Aorta (tissue), 5 donors: Measurements from ENCODE around the gene DTWD1. TPM values are rescaled to one million over a fixed set of nuclear protein-coding genes. Genes with fewer than 3 reads are reported as not detected.

Experiments
- ATAC-seq: fragments of 200-7000 bp; cut with Tn5 transposase; one replicate; pipeline ENCODE4 v1.9.1; 2022; ENCODE audit warnings: moderate library complexity; ENCODE audit not compliant: low FRiP score
- DNase-seq, 2 donors: peaks; one replicate each; pipeline ENCODE4 v3.0.0-alpha.2; 2020
- H3K27ac ChIP-seq, 2 donors: one replicate each; pipeline ENCODE4 v1.5.1; 2013; ENCODE audit warnings: low read length in 2 of 2, mild to moderate bottlenecking in 2 of 2, moderate library complexity in 2 of 2, control low read depth in 1 of 2, inconsistent platforms in 1 of 2, low read depth in 1 of 2
- H3K27me3 ChIP-seq, 2 donors: one replicate each; pipeline ENCODE4 v1.6.1; 2013; ENCODE audit warnings: control low read depth in 1 of 2, low read length in 1 of 2, mild to moderate bottlenecking in 1 of 2, moderate library complexity in 1 of 2; ENCODE audit not compliant: insufficient read depth in 2 of 2, control insufficient read depth in 1 of 2
- H3K36me3 ChIP-seq, 2 donors: one replicate each; pipeline ENCODE4 v1.6.1; 2013; ENCODE audit warnings: control low read depth in 1 of 2, low read length in 1 of 2, mild to moderate bottlenecking in 1 of 2; ENCODE audit not compliant: insufficient read depth in 2 of 2, control insufficient read depth in 1 of 2
- H3K4me1 ChIP-seq, 2 donors: one replicate each; pipeline ENCODE4 v1.6.1; 2013; ENCODE audit warnings: low read length in 2 of 2, control low read depth in 1 of 2, mild to moderate bottlenecking in 1 of 2, moderate library complexity in 1 of 2; ENCODE audit not compliant: insufficient read depth in 2 of 2, control insufficient read depth in 1 of 2
- H3K4me3 ChIP-seq, 2 donors: one replicate each; pipeline ENCODE4 v1.5.1; 2013; ENCODE audit warnings: low read length in 2 of 2, control low read depth in 1 of 2, mild to moderate bottlenecking in 1 of 2
- H3K9me3 ChIP-seq: one replicate; pipeline ENCODE4 v1.6.1; 2013; ENCODE audit warnings: mild to moderate bottlenecking, low read length; ENCODE audit not compliant: control insufficient read depth
- WGBS, 2 donors: extraction: QIAGEN DNeasy Blood & Tissue Kit; methylation state at CpG; one replicate each; pipeline ENCODE4 v1.1.7; 2013; 5-methylcytosine and 5-hydroxymethylcytosine counted together
- intact Hi-C, 2 donors: fragments of 100-400 bp; cut with DNase I; formaldehyde crosslinking; loops; one replicate each; pipeline versions ENCODE4 v1.14.2 to v1.15.0; 2022
- polyA plus RNA-seq, 2 donors: library from polyadenylated mRNA; stranded (reverse); fragments of 200-250 nt; gene quantifications; one replicate each; pipeline ENCODE4 v1.2.3, GENCODE V29; 2013
- total RNA-seq, 2 donors: library from RNA; stranded (reverse); fragmentation: NEBNext Ultra II Directional; extraction: Animal tissue kit (Norgen Biotek cat#: 25700); gene quantifications; one replicate each; pipeline ENCODE4 v1.2.1, GENCODE V29; 2021
- donor health status: healthy with polysubstance abuse.
- donor health status: Bipolar disorder and iron deficiency.
- donor health status: DM: no; HTN: no; CAD: no.
- donor health status: DM: no; HTN: no; CAD: no.
- donor health status: DM: yes; HTN: yes; CAD: no.

The DTWD1 gene
- total and polyA plus RNA-seq, 4 donors, result 19.5 to 54.4 (median 33.1) TPM

- no peak for DNase-seq
- H3K9me3 ChIP-seq, result peaks cover 2% of the 10 kb centered on the region
- H3K4me1 ChIP-seq, result no peaks in the 10 kb centered on the region
- peaks cover 0 to 2% of the 10 kb centered on the region in 2 donors for H3K36me3 ChIP-seq
- ATAC-seq, result no peak
- no peaks in the 10 kb centered on the region for H3K27me3 ChIP-seq
- H3K4me3 ChIP-seq, result no peak overlapping the region
- intact Hi-C loops, result loop anchor here in 1 of 2 donors (10.0 kb wide), 1 partner anchor 367 kb away; no protein-coding TSS in a partner anchor
- H3K27ac ChIP-seq, result no peak overlapping the region
- 67 to 76% methylated on average over 1 of the region's 1 CpG for WGBS, 2 donors
Measured at GRCh38 chr15:49627407-49627877, 6.6 kb downstream of the DTWD1 start.

GRCh38 chr15:49628379-49628778 lies 7.5 kb downstream of the DTWD1 start:
- 80 to 84% methylated on average over 2 of the region's 2 CpGs for WGBS, 2 donors

GRCh38 chr15:49637857-49638256 lies 17.0 kb downstream of the DTWD1 start:
- no peaks in the 10 kb centered on the region for H3K36me3 ChIP-seq
- H3K4me3 ChIP-seq, result no peak overlapping the region
- H3K9me3 ChIP-seq, result no peaks in the 10 kb centered on the region
- ATAC-seq (no peak), DNase-seq (no peak)
- H3K4me1 ChIP-seq, result no peaks in the 10 kb centered on the region
- H3K27ac ChIP-seq, result peak overlapping the region in 1 of 2 donors; percentile 57
- intact Hi-C loops, result no loop called here
- H3K27me3 ChIP-seq, result no peaks in the 10 kb centered on the region
- WGBS, 2 donors, result 35 to 37% methylated on average over 4 of the region's 4 CpGs

More at GRCh38 chr15:49628379-49628778, 7.5 kb downstream of the DTWD1 start:
- H3K27me3 ChIP-seq, result no peaks in the 10 kb centered on the region
- H3K36me3 ChIP-seq, result peaks cover 0 to 2% of the 10 kb centered on the region in 2 donors
- intact Hi-C loops, result loop anchor here in 1 of 2 donors (10.0 kb wide), 1 partner anchor 366 kb away; no protein-coding TSS in a partner anchor
- H3K4me1 ChIP-seq, result no peaks in the 10 kb centered on the region
- H3K27ac ChIP-seq, result no peak overlapping the region
- DNase-seq, result no peak
- H3K4me3 ChIP-seq, result no peak overlapping the region
- no peak for ATAC-seq
- peaks cover 2% of the 10 kb centered on the region for H3K9me3 ChIP-seq

GRCh38 chr15:49644364-49644794 lies 23.5 kb downstream of the DTWD1 start:
- Histone ChIP-seq H3K4me1 (peaks cover 5 to 8% of the 10 kb centered on the region in 2 donors), H3K27ac (peak overlapping the region; percentile 48 to 69), H3K4me3 (no peak overlapping the region), H3K27me3 (no peaks in the 10 kb centered on the region), H3K9me3 (no peaks in the 10 kb centered on the region), H3K36me3 (no peaks in the 10 kb centered on the region)
- ATAC-seq (no peak), DNase-seq (no peak)
- intact Hi-C loops, result loop anchor here in 1 of 2 donors (10.0 kb wide), 1 partner anchor 80 kb away; no protein-coding TSS in a partner anchor
- 90 to 100% methylated on average over 1 of the region's 1 CpG for WGBS, 2 donors

GRCh38 chr15:49645277-49645676 lies 24.4 kb downstream of the DTWD1 start:
- no peaks in the 10 kb centered on the region for H3K9me3 ChIP-seq
- intact Hi-C loops, result loop anchor here in 1 of 2 donors (10.0 kb wide), 1 partner anchor 80 kb away; no protein-coding TSS in a partner anchor
- no peak overlapping the region for H3K27ac ChIP-seq
- H3K27me3 ChIP-seq, result no peaks in the 10 kb centered on the region
- H3K36me3 ChIP-seq, result no peaks in the 10 kb centered on the region
- peaks cover 5 to 8% of the 10 kb centered on the region in 2 donors for H3K4me1 ChIP-seq
- ATAC-seq (peak; percentile 61), DNase-seq (no peak)
- H3K4me3 ChIP-seq, result no peak overlapping the region

- ATAC-seq (peak; percentile 43), DNase-seq (peak in 1 of 2 donors; percentile 51)
- no peaks in the 10 kb centered on the region for H3K9me3 ChIP-seq
- H3K27me3 ChIP-seq, result no peaks in the 10 kb centered on the region
- intact Hi-C loops, result loop anchor here in 1 of 2 donors (10.0 kb wide), 1 partner anchor 79 kb away; no protein-coding TSS in a partner anchor
- H3K36me3 ChIP-seq, result no peaks in the 10 kb centered on the region
- peak overlapping the region; percentile 43 to 84 for H3K27ac ChIP-seq
- peaks cover 5 to 8% of the 10 kb centered on the region in 2 donors for H3K4me1 ChIP-seq
- H3K4me3 ChIP-seq, result no peak overlapping the region
Measured at GRCh38 chr15:49645941-49646340, 25.1 kb downstream of the DTWD1 start.

GRCh38 chr15:49646891-49647290 lies 26.0 kb downstream of the DTWD1 start:
- ATAC-seq, result no peak
- peaks cover 5 to 8% of the 10 kb centered on the region in 2 donors for H3K4me1 ChIP-seq
- no peak overlapping the region for H3K27ac ChIP-seq
- DNase-seq, result no peak
- intact Hi-C loops, result loop anchor here in 1 of 2 donors (10.0 kb wide), 1 partner anchor 78 kb away; no protein-coding TSS in a partner anchor
- peaks cover 2% of the 10 kb centered on the region for H3K9me3 ChIP-seq
- WGBS, 2 donors, result 86 to 90% methylated on average over 2 of the region's 2 CpGs
- H3K36me3 ChIP-seq, result no peaks in the 10 kb centered on the region
- no peaks in the 10 kb centered on the region for H3K27me3 ChIP-seq
- H3K4me3 ChIP-seq, result no peak overlapping the region

GRCh38 chr15:49649987-49650386 lies 29.1 kb downstream of the DTWD1 start:
- intact Hi-C loops, result loop anchor here in 1 of 2 donors (10.0 kb wide), 1 partner anchor 75 kb away; no protein-coding TSS in a partner anchor
- DNase-seq (no peak), ATAC-seq (no peak)
- H3K4me1 ChIP-seq, result peaks cover 3 to 8% of the 10 kb centered on the region in 2 donors
- no peak overlapping the region for H3K4me3 ChIP-seq
- WGBS, 2 donors, result 96 to 97% methylated on average over 1 of the region's 1 CpG
- H3K27ac ChIP-seq, result no peak overlapping the region
- no peaks in the 10 kb centered on the region for H3K36me3 ChIP-seq
- peaks cover 5% of the 10 kb centered on the region for H3K9me3 ChIP-seq
- H3K27me3 ChIP-seq, result no peaks in the 10 kb centered on the region

GRCh38 chr15:49650676-49651075 lies 29.8 kb downstream of the DTWD1 start:
- Histone ChIP-seq H3K9me3 (peaks cover 5% of the 10 kb centered on the region), H3K4me3 (no peak overlapping the region), H3K36me3 (no peaks in the 10 kb centered on the region), H3K4me1 (peaks cover 3 to 8% of the 10 kb centered on the region in 2 donors), H3K27me3 (no peaks in the 10 kb centered on the region), H3K27ac (no peak overlapping the region)
- intact Hi-C loops, result no loop called here
- ATAC-seq, result no peak
- 65 to 66% methylated on average over 2 of the region's 2 CpGs for WGBS, 2 donors
- DNase-seq, result no peak
